ENCODE data around the gene CFAP45.
A peak's percentile ranks its signal among the peaks of the same experiment; 100 is the strongest.

GRCh38 chr1:159881622-159882526, 18.1 kb downstream of the CFAP45 start:
- TF ChIP-seq CTCF (IDR thresholded peaks at IDR 0.05) (no peak), POLR2A (IDR thresholded peaks at IDR 0.05) (no peak), POLR2AphosphoS5 (IDR thresholded peaks at IDR 0.05) (peak in 1 of 3 donors; percentile 25), EP300 (IDR thresholded peaks at IDR 0.05) (no peak)
